Natural killer cell (primary cell): ENCODE data around the gene PROX2. TPM values are rescaled to one million over a fixed set of nuclear protein-coding genes. Genes with fewer than 3 reads are reported as not detected.

ENCODE experiments used
- ATAC-seq, 3 donors: fragments of 150-1000 bp in 2 of 3; fragments of 200-7000 bp in 1 of 3; cut with Tn5 transposase; 1 replicate in 1 of 3; 2 replicates in 2 of 3; pipeline ENCODE4 v1.10.0; 2021; ENCODE audit warnings: mild to moderate bottlenecking in 2 of 3, moderate library complexity in 2 of 3
- DNase-seq, 2 donors: peaks; one replicate each; pipeline versions ENCODE4 v3.0.0 to v3.0.0-alpha.2; 2013 to 2021; ENCODE audit warnings: mixed read lengths in 1 of 2
- H3K27ac ChIP-seq: one replicate; pipeline ENCODE4 v1.5.1; 2013; ENCODE audit warnings: mild to moderate bottlenecking, low read length
- H3K27me3 ChIP-seq: one replicate; pipeline ENCODE4 v1.6.1; 2013; ENCODE audit warnings: low read length; ENCODE audit not compliant: control insufficient read depth, insufficient read depth
- H3K36me3 ChIP-seq: one replicate; pipeline ENCODE4 v1.6.1; 2013; ENCODE audit warnings: low read length; ENCODE audit not compliant: control insufficient read depth, insufficient read depth
- H3K4me1 ChIP-seq: one replicate; pipeline ENCODE4 v1.6.1; 2013; ENCODE audit warnings: low read length; ENCODE audit not compliant: control insufficient read depth, insufficient read depth
- H3K4me3 ChIP-seq: one replicate; pipeline ENCODE4 v1.5.1; 2013; ENCODE audit warnings: low read length
- H3K9me3 ChIP-seq: one replicate; pipeline ENCODE4 v1.6.1; 2013; ENCODE audit warnings: low read length; ENCODE audit not compliant: control insufficient read depth, insufficient read depth
- H3K27ac Mint-ChIP-seq, 2 donors: one replicate each; pipeline ENCODE4 v1.8.0; 2022; ENCODE audit warnings: mild to moderate bottlenecking in 2 of 2, mixed read lengths in 2 of 2, moderate library complexity in 1 of 2
- H3K27me3 Mint-ChIP-seq, 2 donors: one replicate each; pipeline ENCODE4 v1.8.0; 2022; ENCODE audit warnings: low read depth in 2 of 2, mixed read lengths in 2 of 2
- H3K36me3 Mint-ChIP-seq: one replicate; pipeline ENCODE4 v1.8.0; 2022; ENCODE audit warnings: mixed read lengths
- H3K4me1 Mint-ChIP-seq, 2 donors: one replicate each; pipeline ENCODE4 v1.8.0; 2022; ENCODE audit warnings: mixed read lengths in 2 of 2
- H3K4me3 Mint-ChIP-seq: one replicate; pipeline ENCODE4 v1.8.0; 2022; ENCODE audit warnings: mild to moderate bottlenecking, moderate library complexity, mixed read lengths
- H3K9me3 Mint-ChIP-seq, 2 donors: one replicate each; pipeline ENCODE4 v1.8.0; 2022; ENCODE audit warnings: mixed read lengths in 2 of 2
- WGBS: methylation state at CpG from one replicate; pipeline ENCODE4 v1.1.7; 2013; ENCODE audit warnings: missing lambda C conversion rate; ENCODE audit not compliant: insufficient coverage; 5-methylcytosine and 5-hydroxymethylcytosine counted together
- intact Hi-C: fragments of 100-400 bp; cut with micrococcal nuclease; formaldehyde crosslinking; loops from one replicate; pipeline ENCODE4 v1.14.2; 2022
- total RNA-seq, 4 donors: library from RNA; stranded (reverse); fragments of 120-200 nt in 1 of 4; gene quantifications; one replicate each; pipeline versions ENCODE4 v1.2.3 to v1.2.4, GENCODE V29; 2013 to 2022
- TF ChIP-seq, protein P1 (sequence below): fragments of 200-600 bp; IDR thresholded peaks from one replicate; pipeline ENCODE4 v1.8.0; 2022; ENCODE audit warnings: antibody characterized with exemption

Gene PROX2
- total RNA-seq, 3 donors from 2014 or later (not counting 1 experiment from before 2014, with no cell fraction given): 5.1 to 7.1 (median 5.7) TPM

DNA sequence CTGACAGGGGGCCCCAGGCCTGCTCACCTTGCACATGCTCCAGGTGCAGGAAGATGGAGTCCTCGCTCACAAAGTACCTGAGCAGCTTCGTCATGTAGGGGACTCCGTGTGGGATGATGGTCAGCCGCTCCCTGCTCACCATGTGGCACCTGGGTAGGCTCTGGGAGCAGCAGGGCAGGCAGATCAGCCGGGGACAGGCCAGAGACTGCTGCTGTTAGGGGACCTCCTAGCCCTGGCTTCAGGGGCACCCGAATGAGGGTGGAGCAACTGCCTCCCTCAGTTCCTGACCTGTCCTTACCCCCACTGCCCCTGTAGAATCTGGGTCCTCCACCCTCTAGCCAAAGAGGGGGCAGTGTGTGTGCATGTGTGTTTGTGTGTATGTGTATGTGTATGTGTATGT lies 35.3 kb upstream of the PROX2 start:
- Mint-ChIP-seq H3K9me3 (no peaks in the 10 kb centered on the region), H3K4me3 (no peak overlapping the region), H3K4me1 (peaks cover 0 to 6% of the 10 kb centered on the region in 2 donors), H3K36me3 (no peaks in the 10 kb centered on the region), H3K27ac (no peak overlapping the region), H3K27me3 (no peaks in the 10 kb centered on the region)
- H3K27me3 ChIP-seq: no peaks in the 10 kb centered on the region
- intact Hi-C loops: no loop called here
- DNase-seq (no peak), ATAC-seq (no peak)
- H3K36me3 ChIP-seq: no peaks in the 10 kb centered on the region
- peaks cover 17% of the 10 kb centered on the region for H3K4me1 ChIP-seq
- no peak overlapping the region for H3K27ac ChIP-seq
- no peaks in the 10 kb centered on the region for H3K9me3 ChIP-seq
- WGBS: 95% methylated on average over 6 of the region's 6 CpGs
- TF ChIP-seq, protein P1, sequence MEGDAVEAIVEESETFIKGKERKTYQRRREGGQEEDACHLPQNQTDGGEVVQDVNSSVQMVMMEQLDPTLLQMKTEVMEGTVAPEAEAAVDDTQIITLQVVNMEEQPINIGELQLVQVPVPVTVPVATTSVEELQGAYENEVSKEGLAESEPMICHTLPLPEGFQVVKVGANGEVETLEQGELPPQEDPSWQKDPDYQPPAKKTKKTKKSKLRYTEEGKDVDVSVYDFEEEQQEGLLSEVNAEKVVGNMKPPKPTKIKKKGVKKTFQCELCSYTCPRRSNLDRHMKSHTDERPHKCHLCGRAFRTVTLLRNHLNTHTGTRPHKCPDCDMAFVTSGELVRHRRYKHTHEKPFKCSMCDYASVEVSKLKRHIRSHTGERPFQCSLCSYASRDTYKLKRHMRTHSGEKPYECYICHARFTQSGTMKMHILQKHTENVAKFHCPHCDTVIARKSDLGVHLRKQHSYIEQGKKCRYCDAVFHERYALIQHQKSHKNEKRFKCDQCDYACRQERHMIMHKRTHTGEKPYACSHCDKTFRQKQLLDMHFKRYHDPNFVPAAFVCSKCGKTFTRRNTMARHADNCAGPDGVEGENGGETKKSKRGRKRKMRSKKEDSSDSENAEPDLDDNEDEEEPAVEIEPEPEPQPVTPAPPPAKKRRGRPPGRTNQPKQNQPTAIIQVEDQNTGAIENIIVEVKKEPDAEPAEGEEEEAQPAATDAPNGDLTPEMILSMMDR: no peak
- H3K4me3 ChIP-seq: no peak overlapping the region

DNA sequence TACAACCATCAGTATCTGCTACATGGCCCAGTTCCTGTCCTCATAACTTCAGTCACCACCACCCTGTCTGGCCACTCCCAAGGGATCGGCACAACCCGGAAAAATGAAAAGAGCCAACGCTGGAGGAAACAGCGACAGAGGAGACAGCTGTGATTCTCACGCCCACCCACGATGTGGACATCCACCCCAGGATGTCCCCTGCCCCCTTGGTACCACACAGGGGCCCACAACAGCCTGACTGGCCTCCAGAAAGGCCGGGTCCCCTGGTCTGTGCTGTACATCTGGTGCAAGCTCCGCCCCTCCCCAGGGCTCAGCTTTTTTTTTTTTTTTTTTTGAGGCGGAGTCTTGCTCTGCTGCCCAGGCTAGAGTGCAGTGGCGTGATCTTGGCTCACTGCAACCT lies 34.6 kb upstream of the PROX2 start:
- Histone ChIP-seq H3K27ac (no peak overlapping the region), H3K9me3 (no peaks in the 10 kb centered on the region), H3K27me3 (no peaks in the 10 kb centered on the region), H3K4me3 (no peak overlapping the region), H3K36me3 (no peaks in the 10 kb centered on the region), H3K4me1 (peaks cover 22% of the 10 kb centered on the region)
- no peak for DNase-seq
- TF ChIP-seq, protein P1: no peak
- intact Hi-C loops: no loop called here
- Mint-ChIP-seq H3K27me3 (no peaks in the 10 kb centered on the region), H3K36me3 (no peaks in the 10 kb centered on the region), H3K4me3 (no peak overlapping the region), H3K27ac (no peak overlapping the region), H3K9me3 (no peaks in the 10 kb centered on the region), H3K4me1 (peaks cover 0 to 6% of the 10 kb centered on the region in 2 donors)
- 93% methylated on average over 10 of the region's 10 CpGs for WGBS
- ATAC-seq: no peak

DNA sequence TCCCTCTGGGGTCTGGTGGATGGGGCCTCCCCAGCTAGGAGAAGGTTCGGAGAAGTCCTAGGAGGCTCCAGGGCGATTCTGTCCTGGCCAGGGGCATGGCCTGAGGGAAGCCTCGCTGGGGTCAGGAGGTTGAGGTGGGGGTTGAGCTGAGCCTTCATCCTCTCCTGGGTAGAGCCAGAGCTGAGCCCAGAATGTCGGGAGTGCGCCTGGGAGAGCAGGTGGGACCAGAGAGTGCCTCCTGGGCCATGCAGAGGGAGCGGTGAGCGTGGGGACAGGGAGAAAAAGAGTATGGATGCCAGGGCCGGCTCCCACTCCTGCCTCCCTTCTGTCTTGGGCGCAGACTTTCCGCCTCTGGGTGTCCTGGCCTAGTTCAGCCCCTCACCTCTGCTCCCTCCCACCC lies 34.0 kb upstream of the PROX2 start:
- Histone ChIP-seq H3K9me3 (no peaks in the 10 kb centered on the region), H3K4me1 (peaks cover 24% of the 10 kb centered on the region), H3K27ac (no peak overlapping the region), H3K27me3 (no peaks in the 10 kb centered on the region), H3K36me3 (peaks cover 1% of the 10 kb centered on the region), H3K4me3 (no peak overlapping the region)
- Mint-ChIP-seq H3K36me3 (no peaks in the 10 kb centered on the region), H3K9me3 (no peaks in the 10 kb centered on the region), H3K4me1 (peaks cover 0 to 6% of the 10 kb centered on the region in 2 donors), H3K27ac (no peak overlapping the region), H3K4me3 (no peak overlapping the region), H3K27me3 (no peaks in the 10 kb centered on the region)
- no peak for DNase-seq
- intact Hi-C loops: no loop called here
- ATAC-seq: no peak
- 93% methylated on average over 10 of the region's 10 CpGs for WGBS
- TF ChIP-seq, protein P1: no peak

DNA sequence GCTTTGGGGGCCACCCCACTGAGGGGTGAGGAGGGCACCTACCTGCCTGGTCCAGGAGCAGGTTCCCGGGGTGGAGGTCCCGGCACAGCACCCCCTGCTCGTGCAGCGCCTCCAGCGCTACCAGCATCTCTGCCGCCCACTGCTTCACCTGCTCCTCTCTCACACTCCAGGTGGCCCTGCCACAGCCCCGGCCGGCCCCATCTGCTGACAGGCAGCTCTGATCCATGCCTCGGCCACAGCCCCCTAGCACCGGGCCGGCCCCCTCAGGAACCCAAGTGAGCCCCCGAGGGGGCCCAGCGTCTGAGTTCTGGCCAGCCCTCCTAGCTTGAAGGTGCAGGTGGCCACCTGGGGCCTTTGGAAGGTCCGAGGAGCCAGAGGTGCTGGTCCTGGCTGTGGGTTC lies 33.6 kb upstream of the PROX2 start:
- H3K9me3 Mint-ChIP-seq: no peaks in the 10 kb centered on the region
- Histone ChIP-seq H3K4me1 (peaks cover 24% of the 10 kb centered on the region), H3K27me3 (no peaks in the 10 kb centered on the region), H3K36me3 (peaks cover 4% of the 10 kb centered on the region), H3K27ac (no peak overlapping the region), H3K4me3 (no peak overlapping the region), H3K9me3 (no peaks in the 10 kb centered on the region)
- H3K4me1 Mint-ChIP-seq: peaks cover 0 to 6% of the 10 kb centered on the region in 2 donors
- 94% methylated on average over 14 of the region's 14 CpGs for WGBS
- DNase-seq (no peak), ATAC-seq (no peak)
- H3K4me3 Mint-ChIP-seq: no peak overlapping the region
- TF ChIP-seq, protein P1: no peak
- H3K27ac Mint-ChIP-seq: no peak overlapping the region
- intact Hi-C loops: no loop called here
- peaks cover 4% of the 10 kb centered on the region for H3K36me3 Mint-ChIP-seq
- H3K27me3 Mint-ChIP-seq: no peaks in the 10 kb centered on the region
